GM04503 (cell line): ENCODE data around the gene CROCC.

Source experiments
- DNase-seq: peaks from one replicate; pipeline ENCODE4 v3.0.0-alpha.2; 2012; ENCODE audit warnings: low read depth

CROCC gene

DNA sequence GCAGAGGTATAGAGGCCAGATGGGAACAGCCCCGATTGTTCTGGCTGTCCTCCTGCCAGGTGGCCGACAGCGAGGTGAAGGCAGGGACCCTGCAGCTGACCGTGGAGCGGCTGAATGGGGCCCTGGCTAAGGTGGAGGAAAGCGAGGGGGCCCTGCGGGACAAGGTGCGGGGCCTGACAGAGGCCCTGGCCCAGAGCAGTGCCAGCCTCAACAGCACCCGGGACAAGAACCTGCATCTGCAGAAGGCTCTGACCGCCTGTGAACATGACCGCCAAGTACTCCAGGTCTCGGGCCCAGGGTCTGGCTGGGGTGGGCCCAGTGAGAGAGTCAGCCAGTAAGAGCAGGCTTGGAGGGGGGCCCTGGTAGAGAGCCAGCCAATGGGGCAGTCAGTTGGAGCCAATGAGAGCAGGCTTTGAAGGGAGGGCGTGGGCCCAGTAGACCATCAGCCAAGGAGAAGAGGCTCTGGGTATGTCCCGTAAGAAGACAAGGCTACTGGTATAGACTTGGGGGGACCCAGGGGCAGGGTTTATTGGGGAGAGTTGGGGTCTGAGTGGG, 47.4 kb downstream of the CROCC start:
- DNase-seq: no peak

DNA sequence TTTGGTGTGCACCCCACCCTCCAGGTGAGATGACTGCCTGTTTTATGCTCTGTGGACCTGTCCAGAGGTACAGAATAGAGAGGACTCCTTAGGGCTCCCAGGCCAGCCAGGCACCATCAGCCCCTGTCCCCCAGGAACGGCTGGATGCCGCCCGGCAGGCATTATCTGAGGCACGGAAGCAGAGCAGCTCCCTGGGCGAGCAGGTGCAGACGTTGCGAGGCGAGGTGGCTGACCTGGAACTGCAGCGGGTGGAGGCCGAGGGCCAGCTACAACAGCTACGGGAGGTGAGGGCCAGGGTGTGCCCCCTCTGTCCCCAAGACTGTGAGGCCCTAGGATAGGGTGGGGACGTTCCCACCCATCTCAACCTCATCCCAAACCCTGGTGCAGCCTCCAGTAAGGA, 47.9 kb downstream of the CROCC start:
- no peak for DNase-seq

GRCh38 chr1:16970132-16970910, 48.6 kb downstream of the CROCC start:
- no peak for DNase-seq

- DNase-seq: no peak
Measured at GRCh38 chr1:16971341-16972188, 49.8 kb downstream of the CROCC start.

GRCh38 chr1:16972189-16972895, 50.6 kb downstream of the CROCC start:
- DNase-seq: no peak

GRCh38 chr1:16973215-16973614, 51.5 kb downstream of the CROCC start:
- no peak for DNase-seq

DNA sequence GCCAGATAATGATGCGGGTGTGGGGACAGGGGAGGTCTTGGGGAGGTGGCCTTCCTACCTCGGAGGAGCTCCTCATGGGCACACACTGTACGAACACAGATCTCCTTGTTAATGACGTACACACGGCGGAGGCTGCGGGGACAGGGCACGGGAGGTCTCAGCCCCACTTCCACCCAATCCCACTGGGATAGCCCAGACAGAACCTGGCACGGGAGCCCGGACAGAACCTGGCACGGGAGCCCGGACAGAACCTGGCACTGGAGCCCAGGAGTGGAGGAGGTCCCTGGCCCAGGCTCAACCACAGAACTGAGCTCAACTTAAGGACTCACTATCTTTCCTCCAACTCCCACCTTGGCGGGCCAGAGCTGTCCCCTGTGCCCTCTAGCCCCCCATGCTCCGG, 53.5 kb downstream of the CROCC start:
- no peak for DNase-seq

DNA sequence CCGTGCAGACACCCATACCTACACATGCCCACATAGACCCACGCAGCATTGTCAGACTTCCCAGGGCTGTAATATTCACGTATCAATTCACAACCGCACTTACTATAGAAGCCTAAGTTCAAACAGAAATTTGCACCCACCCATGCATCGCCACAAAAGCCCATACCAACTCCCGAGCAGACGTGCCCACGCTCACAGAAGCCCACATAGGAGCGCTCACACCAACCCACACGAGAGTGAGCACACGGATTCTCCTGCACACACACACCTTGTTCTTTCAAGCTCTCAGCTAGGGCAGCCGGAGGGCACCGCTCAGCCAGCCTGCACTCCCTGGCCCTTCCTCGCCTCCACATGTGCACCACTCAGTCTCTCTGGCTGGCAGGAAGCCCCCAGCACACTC, 54.1 kb downstream of the CROCC start:
- no peak for DNase-seq

- no peak for DNase-seq
Measured at GRCh38 chr1:16976966-16977365, 55.2 kb downstream of the CROCC start.

DNA sequence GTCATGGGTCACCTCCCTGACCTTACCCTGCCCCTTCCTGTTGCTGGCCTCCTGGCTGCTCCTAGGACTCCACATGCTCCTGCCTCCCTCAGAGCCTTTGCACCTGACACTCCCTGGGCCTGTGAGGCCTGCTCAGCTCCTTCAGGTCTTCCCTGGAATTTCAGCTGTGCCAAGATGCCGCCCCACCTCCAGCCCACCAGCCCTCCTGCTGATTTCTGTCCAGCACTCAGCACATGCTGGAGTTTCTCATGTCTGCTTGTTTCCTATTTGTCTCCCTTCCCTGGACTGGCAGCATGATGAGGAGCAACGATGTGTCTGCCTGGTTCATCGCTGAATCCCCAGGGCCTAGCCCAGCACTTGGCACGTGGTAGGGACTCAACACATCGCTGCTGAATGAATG, 55.6 kb downstream of the CROCC start:
- no peak for DNase-seq

DNA sequence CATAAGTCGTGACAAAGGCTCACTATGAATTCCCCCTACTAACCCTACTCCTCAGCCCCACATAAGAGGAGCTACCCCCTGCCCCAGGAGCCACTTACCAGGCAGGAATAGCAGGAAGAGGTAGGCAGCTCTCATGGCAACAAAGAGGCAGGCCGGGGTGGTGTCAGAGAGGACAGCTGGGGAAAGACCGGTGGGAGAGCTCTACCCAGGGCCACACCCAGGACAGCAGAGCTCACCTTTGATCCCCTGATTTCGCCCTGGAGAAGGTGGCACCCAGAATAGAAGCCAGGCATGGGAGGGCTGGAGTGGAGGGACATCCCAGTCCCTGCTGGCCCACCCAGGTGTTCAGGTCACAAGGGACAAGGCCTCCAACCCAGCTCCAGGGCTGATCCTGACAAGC, 56.4 kb downstream of the CROCC start:
- no peak for DNase-seq

GRCh38 chr1:16978567-16979474, 57.1 kb downstream of the CROCC start:
- peak; percentile 74 for DNase-seq

DNA sequence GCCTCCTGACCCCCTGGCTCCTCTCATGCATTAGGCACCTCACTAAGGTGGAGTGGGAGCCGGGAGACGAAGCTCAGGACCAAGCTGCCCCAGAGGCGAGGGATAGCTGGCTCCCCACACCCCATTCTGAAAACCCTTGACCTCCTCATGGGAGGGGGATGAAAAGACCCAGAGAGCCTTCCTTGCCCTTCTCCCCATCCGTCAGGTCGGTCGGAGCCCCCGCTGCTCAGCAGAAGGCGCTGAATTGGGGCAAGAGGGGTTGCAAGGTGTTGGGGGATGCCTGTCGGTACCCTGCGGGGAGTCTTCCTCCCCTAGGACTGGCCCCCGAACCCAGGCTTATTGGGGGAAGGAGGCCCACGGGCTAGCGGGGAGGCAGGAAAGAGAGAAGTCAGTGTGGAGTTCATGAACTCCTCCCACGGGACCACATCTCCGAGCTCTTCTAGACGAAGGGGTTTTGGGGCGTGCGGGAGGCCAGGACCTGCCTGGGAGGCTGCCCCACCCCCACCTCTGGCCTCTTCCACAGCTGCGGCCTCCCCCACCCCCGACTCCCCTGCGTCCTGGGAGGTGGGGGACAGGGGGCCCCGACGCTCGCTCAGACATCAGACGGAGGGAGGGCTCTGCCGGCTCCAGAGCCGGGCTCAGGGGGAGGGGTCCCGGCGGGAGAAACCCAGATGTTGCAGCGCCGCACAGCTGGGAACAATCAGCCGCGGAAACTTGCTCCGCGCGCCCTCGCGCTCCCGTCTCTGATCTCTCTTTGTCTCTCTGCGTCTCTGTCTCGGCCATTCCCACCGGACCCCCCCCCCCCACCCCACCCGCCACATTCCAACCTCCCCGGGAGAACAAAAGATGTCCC, 58.0 kb downstream of the CROCC start:
- no peak for DNase-seq

- DNase-seq: no peak
Measured at GRCh38 chr1:16980473-16981268, 58.9 kb downstream of the CROCC start, which contains the start of gene MFAP2. MFAP2 (minus strand) TSS chr1:16980620; CDS start chr1:16978273, 2,347 bp downstream.

GRCh38 chr1:16981269-16981849, 59.6 kb downstream of the CROCC start:
- peak; percentile 73 for DNase-seq

- no peak for DNase-seq
Measured at GRCh38 chr1:16982902-16983301, 61.2 kb downstream of the CROCC start.

DNA sequence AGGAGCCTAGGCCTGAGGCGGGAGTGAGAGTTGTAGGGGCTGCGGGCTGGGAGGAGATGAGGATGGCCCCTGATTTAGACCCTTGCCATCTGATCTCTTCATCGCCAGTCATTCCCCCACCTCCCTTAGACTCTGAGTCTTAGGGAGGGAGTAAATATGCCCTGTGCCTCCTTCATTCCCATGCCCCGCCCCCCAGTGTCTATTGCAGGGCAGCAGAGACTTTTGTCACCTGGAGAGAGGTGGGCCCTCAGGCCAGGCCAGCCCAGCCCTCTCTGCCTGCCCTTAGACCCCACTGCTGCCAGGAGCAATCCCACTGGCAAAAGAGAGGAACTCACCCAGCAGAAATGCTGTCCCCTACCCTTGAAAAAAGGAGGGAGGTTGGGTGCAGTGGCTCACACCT, 61.9 kb downstream of the CROCC start:
- no peak for DNase-seq

GRCh38 chr1:16984717-16985116, 63.0 kb downstream of the CROCC start:
- peak; percentile 61 for DNase-seq

DNA sequence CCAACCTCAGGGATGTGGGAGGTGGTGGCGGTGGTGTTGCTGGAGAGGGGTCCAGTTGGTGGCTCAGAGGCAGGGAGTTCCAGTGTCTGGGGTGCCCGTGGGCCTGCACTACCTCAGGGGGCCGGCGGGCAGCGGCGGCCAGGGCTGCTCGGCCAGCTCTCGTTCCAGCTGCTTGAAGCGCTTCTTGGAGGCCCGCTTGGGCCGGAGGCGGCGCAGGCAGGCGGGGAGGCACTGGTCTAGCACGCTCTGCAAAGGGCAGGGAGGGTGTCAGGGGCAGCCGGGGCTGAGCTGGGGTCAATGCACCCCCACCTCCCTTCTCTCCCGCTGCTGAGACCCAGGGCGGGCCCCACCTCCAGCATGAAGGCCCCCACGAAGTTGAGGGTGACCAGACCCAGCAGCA, 64.4 kb downstream of the CROCC start:
- DNase-seq: no peak
